HG02763 (cell line): ENCODE measurements around the gene CUEDC1.

Source experiments
- ATAC-seq: cut with Tn5 transposase; IDR thresholded peaks from one replicate; pipeline ENCODE4 v1.9.1; 2021; ENCODE audit warnings: mild to moderate bottlenecking, moderate library complexity; ENCODE audit not compliant: unreplicated experiment

Gene CUEDC1

GRCh38 chr17:57902117-57902799, 53.0 kb downstream of the CUEDC1 start:
- ATAC-seq = peak; percentile 55

- ATAC-seq = no peak
Measured at GRCh38 chr17:57900991-57901743, 54.0 kb downstream of the CUEDC1 start.

GRCh38 chr17:57899822-57900221, 55.4 kb downstream of the CUEDC1 start:
- ATAC-seq = no peak

GRCh38 chr17:57899391-57899790, 55.8 kb downstream of the CUEDC1 start:
- ATAC-seq = no peak

- no peak for ATAC-seq
Measured at GRCh38 chr17:57898487-57899311, 56.5 kb downstream of the CUEDC1 start.

- no peak for ATAC-seq
Measured at GRCh38 chr17:57895382-57896060, 59.7 kb downstream of the CUEDC1 start.

GRCh38 chr17:57894848-57895247, 60.4 kb downstream of the CUEDC1 start:
- no peak for ATAC-seq

- no peak for ATAC-seq
Measured at GRCh38 chr17:57892820-57893595, 62.2 kb downstream of the CUEDC1 start.

GRCh38 chr17:57892146-57892819, 62.9 kb downstream of the CUEDC1 start:
- ATAC-seq = no peak

- ATAC-seq = no peak
Measured at GRCh38 chr17:57890857-57891232, 64.4 kb downstream of the CUEDC1 start.

- no peak for ATAC-seq
Measured at GRCh38 chr17:57889892-57890856, 65.0 kb downstream of the CUEDC1 start.

- ATAC-seq = no peak
Measured at GRCh38 chr17:57889252-57889651, 66.0 kb downstream of the CUEDC1 start.

GRCh38 chr17:57888311-57889216, 66.6 kb downstream of the CUEDC1 start:
- no peak for ATAC-seq

- ATAC-seq = no peak
Measured at GRCh38 chr17:57887161-57887560, 68.1 kb downstream of the CUEDC1 start.

GRCh38 chr17:57886020-57886419, 69.2 kb downstream of the CUEDC1 start:
- no peak for ATAC-seq

GRCh38 chr17:57885148-57885915, 69.9 kb downstream of the CUEDC1 start:
- no peak for ATAC-seq
